ENCODE measurements around the gene RTN4R. TPM values are rescaled to one million over a fixed set of nuclear protein-coding genes. Genes with fewer than 3 reads are reported as not detected.
A peak's percentile ranks its signal among the peaks of the same experiment; 100 is the strongest.

Gene RTN4R
- total and polyA plus RNA-seq, 2 donors (not counting 1 experiment from before 2014, with no cell fraction given) = 0.42 to 0.79 TPM

DNA sequence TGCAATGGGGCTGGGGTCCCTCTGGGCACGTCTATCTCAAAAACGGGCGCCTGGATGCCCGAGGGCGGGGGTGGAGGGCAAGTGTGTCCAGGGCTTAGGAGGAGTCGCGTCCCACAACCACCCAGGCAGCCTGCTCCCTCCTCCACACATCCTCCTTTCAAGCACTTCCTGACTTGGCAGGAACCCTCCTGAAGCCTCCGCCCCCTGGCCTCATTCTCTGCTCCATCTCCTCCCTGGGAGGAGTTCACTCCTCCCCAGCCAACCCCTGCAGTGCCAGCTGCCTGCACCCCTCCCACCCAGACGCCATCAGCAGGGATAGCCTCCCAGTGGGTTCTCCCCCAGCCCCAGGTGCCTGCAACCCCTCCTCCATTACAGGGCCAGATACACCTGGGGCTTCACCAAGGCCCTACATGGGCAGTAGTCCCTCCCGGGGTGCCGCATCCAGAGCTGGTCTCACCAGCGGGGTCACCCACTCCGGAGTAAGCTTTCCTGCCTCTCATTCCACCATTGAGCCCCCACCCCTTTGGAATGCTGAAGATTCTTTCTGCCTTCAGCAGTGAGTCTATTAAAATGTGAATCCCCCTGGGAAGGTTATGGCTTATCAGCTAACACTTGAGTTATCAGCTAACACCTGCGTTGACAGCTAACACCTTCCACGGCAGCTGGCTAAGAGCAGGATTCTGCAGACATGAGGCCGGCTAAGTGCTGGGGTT lies 24.4 kb downstream of the RTN4R start:
- Histone ChIP-seq H3K9me3 (ENCODE audit: control extremely low read depth in 1 of 3, control insufficient read depth in 2 of 3, insufficient read depth in 1 of 3, low read length in 2 of 3) (no peaks in the 10 kb centered on the region), H3K36me3 (replicated peaks in 1 of 2; ENCODE audit: control extremely low read depth in 1 of 2, control insufficient read depth in 1 of 2, extremely low read depth in 1 of 2, insufficient read depth in 2 of 2, low read length in 1 of 2) (no peaks in the 10 kb centered on the region), H3K4me2 (replicated peaks; ENCODE audit: low read depth, low read length, poor library complexity, severe bottlenecking) (peak overlapping the region; percentile 62), H3K27ac (ENCODE audit: low read length in 2 of 2) (no peak overlapping the region), H2AFZ (ENCODE audit: insufficient read depth, low read depth, low read length, poor library complexity, severe bottlenecking) (peak overlapping the region; percentile 54), H3K9ac (ENCODE audit: low read length) (peak overlapping the region; percentile 7), H4K20me1 (ENCODE audit: control insufficient read depth, insufficient read depth, low read length, poor library complexity, severe bottlenecking) (no peaks in the 10 kb centered on the region), H3K79me2 (ENCODE audit: control insufficient read depth, insufficient read depth, low read length) (no peaks in the 10 kb centered on the region), H3K4me3 (ENCODE audit: control extremely low read depth in 1 of 5, extremely low read depth in 1 of 5, insufficient read depth in 1 of 5, low read depth in 2 of 5, low read length in 4 of 5) (no peak overlapping the region), H3K27me3 (replicated peaks in 1 of 4; ENCODE audit: control extremely low read depth in 1 of 4, control insufficient read depth in 3 of 4, insufficient read depth in 4 of 4, low read length in 3 of 4) (peaks cover 0 to 2% (median 0%) of the 10 kb centered on the region in 4 experiments), H3K4me1 (ENCODE audit: control insufficient read depth in 2 of 2, insufficient read depth in 2 of 2, low read length in 2 of 2) (peaks cover 53 to 64% of the 10 kb centered on the region in 2 donors)
- Mint-ChIP-seq H3K9me3 (ENCODE audit: insufficient read depth) (no peaks in the 10 kb centered on the region), H3K27me3 (no peaks in the 10 kb centered on the region), H3K4me1 (peaks cover 51% of the 10 kb centered on the region), H3K27ac (peak overlapping the region; percentile 37), H3K4me3 (peak overlapping the region; percentile 29)
- DNase-seq (no peak), ATAC-seq (ENCODE audit: low read depth) (no peak)
- intact Hi-C loops (cut with micrococcal nuclease) = no loop called here
- ChIA-PET CTCF (interaction anchor here (0.8 kb wide), 1 partner anchor 87 kb away, joined by 3 read pairs; no protein-coding TSS in a partner anchor), POLR2A (no interaction called here)
- no peak for TF ChIP-seq EZH2 (IDR thresholded peaks at IDR 0.05; ENCODE audit: borderline replicate concordance, insufficient read depth, low read depth, low read length, poor library complexity, severe bottlenecking)
- no peak for TF ChIP-seq CTCF (IDR thresholded peaks at IDR 0.05)
- 40% methylated on average over 10 of the region's 16 CpGs for WGBS (ENCODE audit: insufficient coverage)

DNA sequence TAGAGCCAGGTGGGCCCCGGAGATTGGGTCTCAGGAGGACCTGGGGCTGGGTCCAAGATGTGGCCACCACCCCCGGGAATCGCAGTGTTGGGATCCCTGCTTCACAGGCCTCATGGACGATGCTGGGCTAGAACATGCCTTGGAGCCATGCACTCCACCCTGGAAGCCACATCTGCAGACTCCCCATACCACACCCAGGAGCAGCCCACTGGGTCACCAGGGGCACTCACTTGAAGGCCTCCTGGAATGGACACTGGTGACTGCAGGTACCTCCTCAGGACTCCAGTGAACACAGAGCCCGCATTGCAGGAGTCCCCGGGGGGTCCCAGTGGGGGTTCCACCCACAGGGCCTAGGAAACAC lies 25.0 kb downstream of the RTN4R start:
- Mint-ChIP-seq H3K27me3 (no peaks in the 10 kb centered on the region), H3K9me3 (ENCODE audit: insufficient read depth) (no peaks in the 10 kb centered on the region), H3K4me1 (peaks cover 55% of the 10 kb centered on the region), H3K27ac (no peak overlapping the region), H3K4me3 (no peak overlapping the region)
- ChIA-PET CTCF (no interaction called here), POLR2A (no interaction called here)
- intact Hi-C loops (cut with micrococcal nuclease) = no loop called here
- peaks cover 59 to 69% of the 10 kb centered on the region in 2 donors for H3K4me1 ChIP-seq (ENCODE audit: control insufficient read depth in 2 of 2, insufficient read depth in 2 of 2, low read length in 2 of 2)
- DNase-seq (no peak), ATAC-seq (ENCODE audit: low read depth) (no peak)
- H3K4me3 ChIP-seq (ENCODE audit: control extremely low read depth in 1 of 5, extremely low read depth in 1 of 5, insufficient read depth in 1 of 5, low read depth in 2 of 5, low read length in 4 of 5) = no peak overlapping the region
- H2AFZ ChIP-seq (ENCODE audit: insufficient read depth, low read depth, low read length, poor library complexity, severe bottlenecking) = peak overlapping the region; percentile 54
- H3K79me2 ChIP-seq (ENCODE audit: control insufficient read depth, insufficient read depth, low read length) = no peaks in the 10 kb centered on the region
- H3K27ac ChIP-seq (ENCODE audit: low read length in 2 of 2) = no peak overlapping the region
- H3K9me3 ChIP-seq (ENCODE audit: control extremely low read depth in 1 of 3, control insufficient read depth in 2 of 3, insufficient read depth in 1 of 3, low read length in 2 of 3) = no peaks in the 10 kb centered on the region
- no peaks in the 10 kb centered on the region for H3K36me3 ChIP-seq (replicated peaks in 1 of 2; ENCODE audit: control extremely low read depth in 1 of 2, control insufficient read depth in 1 of 2, extremely low read depth in 1 of 2, insufficient read depth in 2 of 2, low read length in 1 of 2)
- no peaks in the 10 kb centered on the region for H4K20me1 ChIP-seq (ENCODE audit: control insufficient read depth, insufficient read depth, low read length, poor library complexity, severe bottlenecking)
- H3K9ac ChIP-seq (ENCODE audit: low read length) = no peak overlapping the region
- WGBS (ENCODE audit: insufficient coverage) = 64% methylated on average over 6 of the region's 6 CpGs
- TF ChIP-seq EZH2 (IDR thresholded peaks at IDR 0.05; ENCODE audit: borderline replicate concordance, insufficient read depth, low read depth, low read length, poor library complexity, severe bottlenecking) = no peak
- no peak for TF ChIP-seq CTCF (IDR thresholded peaks at IDR 0.05)
- peaks cover 0 to 2% (median 0%) of the 10 kb centered on the region in 4 experiments for H3K27me3 ChIP-seq (replicated peaks in 1 of 4; ENCODE audit: control extremely low read depth in 1 of 4, control insufficient read depth in 3 of 4, insufficient read depth in 4 of 4, low read length in 3 of 4)
- peak overlapping the region; percentile 62 for H3K4me2 ChIP-seq (replicated peaks; ENCODE audit: low read depth, low read length, poor library complexity, severe bottlenecking)
